B cell (primary cell): ENCODE measurements around the gene HDDC3. TPM values are rescaled to one million over a fixed set of nuclear protein-coding genes. Genes with fewer than 3 reads are reported as not detected.

Source experiments
- ATAC-seq: fragments of 200-7000 bp; cut with Tn5 transposase; one replicate; pipeline ENCODE4 v1.10.0; 2021; ENCODE audit warnings: low read depth, mild to moderate bottlenecking, moderate number of reproducible peaks, moderate library complexity
- CTCF ChIA-PET: fragments of 350-600 bp; sonication (Branson Sonifier 250); formaldehyde crosslinking; loops from one replicate; lab custom pipeline; 2021; ENCODE audit warnings: antibody characterized with exemption, inconsistent platforms; lab: Charles Lee
- POLR2A ChIA-PET: fragments of 350-600 bp; sonication (Branson Sonifier 250); formaldehyde crosslinking; loops from one replicate; lab custom pipeline; 2021; ENCODE audit warnings: antibody characterized with exemption; lab: Charles Lee
- DNase-seq: peaks from one replicate; pipeline ENCODE4 v3.0.0; 2013
- H2AFZ ChIP-seq: 2 replicates; pipeline ENCODE4 v1.6.1; 2012; ENCODE audit warnings: mild to moderate bottlenecking, low read depth, low read length; ENCODE audit not compliant: insufficient read depth, poor library complexity, severe bottlenecking
- H3K27ac ChIP-seq, 2 donors: 1 replicate in 1 of 2; 2 replicates in 1 of 2; pipeline ENCODE4 v1.5.1; 2012 to 2013; ENCODE audit warnings: low read length in 2 of 2, mild to moderate bottlenecking in 2 of 2, moderate library complexity in 1 of 2
- H3K27me3 ChIP-seq, 4 experiments: fragments of 200-600 bp in 1 of 4; sonication (generic) in 1 of 4; replicated peaks in 1 of 4; 1 replicate in 2 of 4; 2 replicates in 2 of 4; pipeline versions ENCODE4 v1.6.1 to v1.7.0; 2013 to 2016; ENCODE audit warnings: low read length in 3 of 4, mild to moderate bottlenecking in 2 of 4, mixed read lengths in 1 of 4, moderate library complexity in 1 of 4; ENCODE audit not compliant: insufficient read depth in 4 of 4, control insufficient read depth in 3 of 4; ENCODE audit errors: control extremely low read depth in 1 of 4
- H3K36me3 ChIP-seq, 2 experiments: replicated peaks in 1 of 2; 1 replicate in 1 of 2; 2 replicates in 1 of 2; pipeline versions ENCODE4 v1.6.1 to v1.7.1; 2013; ENCODE audit warnings: low read length in 1 of 2; ENCODE audit not compliant: insufficient read depth in 2 of 2, control insufficient read depth in 1 of 2; ENCODE audit errors: control extremely low read depth in 1 of 2, extremely low read depth in 1 of 2
- H3K4me1 ChIP-seq, 2 donors: fragments of 200-600 bp in 1 of 2; sonication (generic) in 1 of 2; 1 replicate in 1 of 2; 2 replicates in 1 of 2; pipeline versions ENCODE4 v1.5.1 to v1.6.1; 2013 to 2017; ENCODE audit warnings: low read length in 2 of 2; ENCODE audit not compliant: control insufficient read depth in 2 of 2, insufficient read depth in 2 of 2
- H3K4me2 ChIP-seq: replicated peaks from 2 replicates; pipeline ENCODE3; 2012; ENCODE audit warnings: mild to moderate bottlenecking, low read depth, low read length; ENCODE audit not compliant: poor library complexity, severe bottlenecking
- H3K4me3 ChIP-seq, 5 experiments: fragments of 200-600 bp in 1 of 5; sonication (generic) in 1 of 5; 1 replicate in 3 of 5; 2 replicates in 2 of 5; pipeline versions ENCODE4 v1.5.1 to v1.7.0; 2011 to 2016; ENCODE audit warnings: low read length in 4 of 5, mild to moderate bottlenecking in 4 of 5, low read depth in 2 of 5, control low read depth in 1 of 5, moderate library complexity in 1 of 5; ENCODE audit not compliant: insufficient read depth in 1 of 5; ENCODE audit errors: control extremely low read depth in 1 of 5, extremely low read depth in 1 of 5
- H3K79me2 ChIP-seq: fragments of 200-600 bp; sonication (generic); one replicate; pipeline ENCODE4 v1.6.0; 2016; ENCODE audit warnings: low read length; ENCODE audit not compliant: control insufficient read depth, insufficient read depth
- H3K9ac ChIP-seq: fragments of 200-600 bp; sonication (generic); 2 replicates; pipeline ENCODE4 v1.6.1; 2017; ENCODE audit warnings: mild to moderate bottlenecking, low read length, moderate library complexity
- H3K9me3 ChIP-seq, 3 donors: one replicate each; pipeline versions ENCODE4 v1.6.1 to v1.7.1; 2013; ENCODE audit warnings: low read length in 2 of 3; ENCODE audit not compliant: control insufficient read depth in 2 of 3, insufficient read depth in 1 of 3; ENCODE audit errors: control extremely low read depth in 1 of 3
- H4K20me1 ChIP-seq: 2 replicates; pipeline ENCODE4 v1.6.0; 2012; ENCODE audit warnings: mild to moderate bottlenecking, low read length; ENCODE audit not compliant: insufficient read depth, control insufficient read depth, poor library complexity, severe bottlenecking
- H3K27ac Mint-ChIP-seq: one replicate; pipeline ENCODE4 v1.8.0; 2021; ENCODE audit warnings: mixed read lengths
- H3K27me3 Mint-ChIP-seq: one replicate; pipeline ENCODE4 v1.8.0; 2021; ENCODE audit warnings: mixed read lengths
- H3K4me1 Mint-ChIP-seq: one replicate; pipeline ENCODE4 v1.8.0; 2021; ENCODE audit warnings: mixed read lengths
- H3K4me3 Mint-ChIP-seq: one replicate; pipeline ENCODE4 v1.8.0; 2021; ENCODE audit warnings: mixed read lengths
- H3K9me3 Mint-ChIP-seq: one replicate; pipeline ENCODE4 v1.8.0; 2022; ENCODE audit warnings: mixed read lengths; ENCODE audit not compliant: insufficient read depth
- CTCF ChIP-seq: fragments of 200-600 bp; IDR thresholded peaks from one replicate; pipeline ENCODE4 v1.8.0; 2022; ENCODE audit warnings: antibody characterized with exemption, mild to moderate bottlenecking
- EZH2 ChIP-seq: IDR thresholded peaks from 2 replicates; pipeline ENCODE4 v1.6.1; 2012; ENCODE audit warnings: borderline replicate concordance, low read depth, mild to moderate bottlenecking, moderate library complexity, low read length; ENCODE audit not compliant: insufficient read depth, poor library complexity, severe bottlenecking
- WGBS: methylation state at CpG from one replicate; pipeline ENCODE4 v1.1.5; 2013; ENCODE audit warnings: missing lambda C conversion rate; ENCODE audit not compliant: insufficient coverage; 5-methylcytosine and 5-hydroxymethylcytosine counted together
- intact Hi-C: fragments of 100-400 bp; cut with micrococcal nuclease; formaldehyde crosslinking; loops from one replicate; pipeline ENCODE4 v1.10.0; 2022
- polyA plus RNA-seq: library from polyadenylated mRNA; depleted of rRNA; stranded (reverse); fragments of >200 nt; gene quantifications from 2 replicates; pipeline ENCODE4 v1.2.3, GENCODE V29; 2012
- total RNA-seq, 2 donors: library from RNA; stranded (reverse); fragments of 120-200 nt in 1 of 2; gene quantifications; 1 replicate in 1 of 2; 2 replicates in 1 of 2; pipeline versions ENCODE4 v1.2.3 to v1.2.4, GENCODE V29; 2013 to 2022

The HDDC3 gene
- total and polyA plus RNA-seq, 2 donors (not counting 1 experiment from before 2014, with no cell fraction given): 23.9 to 26.8 TPM

DNA sequence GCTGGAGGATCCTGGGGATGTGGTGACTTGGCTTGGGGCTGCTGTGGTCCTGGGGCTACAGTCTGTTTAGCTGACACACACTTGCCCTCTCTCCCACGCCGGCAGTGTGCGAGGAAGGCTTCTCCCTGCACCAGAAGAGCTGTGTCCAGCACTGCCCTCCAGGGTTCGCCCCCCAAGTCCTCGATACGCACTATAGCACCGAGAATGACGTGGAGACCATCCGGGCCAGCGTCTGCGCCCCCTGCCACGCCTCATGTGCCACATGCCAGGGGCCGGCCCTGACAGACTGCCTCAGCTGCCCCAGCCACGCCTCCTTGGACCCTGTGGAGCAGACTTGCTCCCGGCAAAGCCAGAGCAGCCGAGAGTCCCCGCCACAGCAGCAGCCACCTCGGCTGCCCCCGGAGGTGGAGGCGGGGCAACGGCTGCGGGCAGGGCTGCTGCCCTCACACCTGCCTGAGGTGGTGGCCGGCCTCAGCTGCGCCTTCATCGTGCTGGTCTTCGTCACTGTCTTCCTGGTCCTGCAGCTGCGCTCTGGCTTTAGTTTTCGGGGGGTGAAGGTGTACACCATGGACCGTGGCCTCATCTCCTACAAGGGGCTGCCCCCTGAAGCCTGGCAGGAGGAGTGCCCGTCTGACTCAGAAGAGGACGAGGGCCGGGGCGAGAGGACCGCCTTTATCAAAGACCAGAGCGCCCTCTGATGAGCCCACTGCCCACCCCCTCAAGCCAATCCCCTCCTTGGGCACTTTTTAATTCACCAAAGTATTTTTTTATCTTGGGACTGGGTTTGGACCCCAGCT, 51.0 kb downstream of the HDDC3 start:
- peaks cover 22% of the 10 kb centered on the region for H3K4me1 Mint-ChIP-seq
- no peak overlapping the region for H3K27ac Mint-ChIP-seq
- H3K27me3 Mint-ChIP-seq: no peaks in the 10 kb centered on the region
- Histone ChIP-seq H3K79me2 (no peaks in the 10 kb centered on the region), H3K9ac (no peak overlapping the region), H3K27me3 (no peaks in the 10 kb centered on the region), H4K20me1 (peaks cover 6% of the 10 kb centered on the region), H2AFZ (no peak overlapping the region), H3K4me1 (peaks cover 24 to 31% of the 10 kb centered on the region in 2 donors), H3K9me3 (no peaks in the 10 kb centered on the region), H3K36me3 (peaks cover 0 to 48% of the 10 kb centered on the region in 2 experiments), H3K4me3 (no peak overlapping the region), H3K4me2 (no peak overlapping the region), H3K27ac (no peak overlapping the region)
- TF ChIP-seq EZH2 (no peak), CTCF (no peak)
- ATAC-seq (no peak), DNase-seq (no peak)
- no peaks in the 10 kb centered on the region for H3K9me3 Mint-ChIP-seq
- intact Hi-C loops: no loop called here
- POLR2A ChIA-PET: interaction anchor here (1.0 to 1.2 kb wide), 2 partner anchors 42 to 43 kb away, joined by 3 read pairs; no protein-coding TSS in a partner anchor
- no peak overlapping the region for H3K4me3 Mint-ChIP-seq
- 96% methylated on average over 29 of the region's 35 CpGs for WGBS
- CTCF ChIA-PET: interaction anchor here (1.1 to 1.3 kb wide), 2 partner anchors 51 to 164 kb away, joined by 3 to 5 read pairs; partner anchors contain the start of genes BLM and HDDC3
